Brain microvascular endothelial cell (primary cell): ENCODE results near the gene MRPL19.

Experiments
- DNase-seq: peaks from one replicate; pipeline ENCODE4 v3.0.0-alpha.2; 2020
- H3K27ac ChIP-seq: fragments of 250-450 bp; sonication (Bioruptor Pico); 2 replicates; pipeline ENCODE4 v1.5.1; 2020; ENCODE audit warnings: mild to moderate bottlenecking, moderate library complexity
- H3K27me3 ChIP-seq: fragments of 250-450 bp; sonication (Bioruptor Pico); replicated peaks from 2 replicates; pipeline ENCODE4 v1.5.1; 2020; ENCODE audit warnings: mild to moderate bottlenecking
- H3K36me3 ChIP-seq: fragments of 250-450 bp; sonication (Bioruptor Pico); replicated peaks from 2 replicates; pipeline ENCODE4 v1.5.1; 2020; ENCODE audit warnings: mild to moderate bottlenecking
- H3K4me3 ChIP-seq: 2 replicates; pipeline ENCODE4 v1.5.1; 2011; ENCODE audit warnings: low read depth, mild to moderate bottlenecking, control low read depth, low read length, moderate library complexity
- in situ Hi-C: cut with HindIII; loops from 2 replicates; pipeline ENCODE4 v1.10.0; 2017; ENCODE audit warnings: low sequenced_read_pairs, low pct_ligation_motif_present
- TF ChIP-seq, protein P1 (sequence below): IDR thresholded peaks from 2 replicates; pipeline ENCODE4 v1.5.1; 2011; ENCODE audit warnings: low read depth, mild to moderate bottlenecking, moderate library complexity, low read length, control low read depth, inconsistent platforms; ENCODE audit errors: missing control alignments

The MRPL19 gene

DNA sequence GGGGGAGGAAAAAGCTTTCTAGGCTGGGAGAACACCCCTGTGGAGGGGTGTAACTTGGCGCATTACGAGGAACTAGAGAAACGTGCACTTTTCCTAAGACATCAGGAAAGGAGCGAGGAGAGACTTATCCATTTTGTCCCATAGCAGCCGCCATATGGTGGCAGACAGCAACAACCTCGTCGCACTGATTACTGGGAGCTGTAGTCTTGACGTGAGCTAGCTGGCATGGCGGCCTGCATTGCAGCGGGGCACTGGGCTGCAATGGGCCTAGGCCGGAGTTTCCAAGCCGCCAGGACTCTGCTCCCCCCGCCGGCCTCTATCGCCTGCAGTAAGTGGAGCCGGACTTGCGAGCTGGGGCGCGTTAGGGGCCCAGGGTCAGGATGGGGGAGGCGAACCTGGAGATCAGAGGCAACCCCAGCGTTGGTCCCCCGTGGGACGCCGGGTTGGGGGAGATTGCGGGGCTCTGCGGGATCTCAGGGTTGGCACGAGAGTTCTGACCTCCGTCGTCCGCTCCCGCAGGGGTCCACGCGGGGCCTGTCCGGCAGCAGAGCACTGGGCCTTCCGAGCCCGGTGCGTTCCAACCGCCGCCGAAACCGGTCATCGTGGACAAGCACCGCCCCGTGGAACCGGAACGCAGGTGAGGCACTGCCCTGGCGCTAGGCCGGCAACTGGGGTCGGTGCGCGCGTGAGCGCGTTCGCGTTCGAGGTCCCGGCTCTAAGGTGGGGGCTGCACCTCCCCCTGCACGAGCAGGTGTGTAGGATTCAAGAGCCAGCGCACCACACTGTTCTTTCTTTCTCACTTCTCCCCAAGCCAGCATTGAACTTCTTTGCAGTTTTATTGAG, at the start of gene MRPL19:
Gene MRPL19, plus strand, starts transcription at position 201 of the 843 bp plus-strand sequence. Its CDS starts 25 bp downstream, at position 226.
- Histone ChIP-seq H3K36me3 (peaks cover 9% of the 10 kb centered on the region), H3K27ac (peak within 1 kb of the TSS; percentile 55), H3K27me3 (no peaks in the 10 kb centered on the region), H3K4me3 (peak within 1 kb of the TSS; percentile 97)
- TF ChIP-seq, protein P1, sequence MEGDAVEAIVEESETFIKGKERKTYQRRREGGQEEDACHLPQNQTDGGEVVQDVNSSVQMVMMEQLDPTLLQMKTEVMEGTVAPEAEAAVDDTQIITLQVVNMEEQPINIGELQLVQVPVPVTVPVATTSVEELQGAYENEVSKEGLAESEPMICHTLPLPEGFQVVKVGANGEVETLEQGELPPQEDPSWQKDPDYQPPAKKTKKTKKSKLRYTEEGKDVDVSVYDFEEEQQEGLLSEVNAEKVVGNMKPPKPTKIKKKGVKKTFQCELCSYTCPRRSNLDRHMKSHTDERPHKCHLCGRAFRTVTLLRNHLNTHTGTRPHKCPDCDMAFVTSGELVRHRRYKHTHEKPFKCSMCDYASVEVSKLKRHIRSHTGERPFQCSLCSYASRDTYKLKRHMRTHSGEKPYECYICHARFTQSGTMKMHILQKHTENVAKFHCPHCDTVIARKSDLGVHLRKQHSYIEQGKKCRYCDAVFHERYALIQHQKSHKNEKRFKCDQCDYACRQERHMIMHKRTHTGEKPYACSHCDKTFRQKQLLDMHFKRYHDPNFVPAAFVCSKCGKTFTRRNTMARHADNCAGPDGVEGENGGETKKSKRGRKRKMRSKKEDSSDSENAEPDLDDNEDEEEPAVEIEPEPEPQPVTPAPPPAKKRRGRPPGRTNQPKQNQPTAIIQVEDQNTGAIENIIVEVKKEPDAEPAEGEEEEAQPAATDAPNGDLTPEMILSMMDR, result no peak
- in situ Hi-C loops, result no loop called here
- peak; percentile 94 for DNase-seq

DNA sequence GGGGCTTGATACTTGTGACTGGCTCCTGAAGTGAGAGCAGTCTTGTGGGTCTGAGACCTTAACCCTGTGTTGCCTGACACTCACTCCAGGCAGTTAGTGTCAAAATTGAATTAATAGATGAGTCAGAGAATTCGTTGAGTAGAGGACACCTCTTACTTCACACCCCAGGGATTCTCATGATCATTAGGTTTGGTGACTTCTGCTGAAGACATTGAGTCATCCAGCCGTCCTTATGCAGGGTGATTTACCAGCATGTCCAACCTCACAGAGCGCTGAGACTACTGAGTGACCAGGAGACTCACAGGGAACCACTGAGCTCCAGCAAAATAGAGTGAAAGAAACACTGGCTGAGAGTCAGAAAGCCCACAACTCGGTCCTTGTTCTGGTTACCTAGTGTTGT, 49.8 kb upstream of the MRPL19 start:
- in situ Hi-C loops, result no loop called here
- no peak for DNase-seq
- peak overlapping the region; percentile 90 for H3K27ac ChIP-seq
- H3K4me3 ChIP-seq, result no peak overlapping the region
- H3K36me3 ChIP-seq, result no peaks in the 10 kb centered on the region
- H3K27me3 ChIP-seq, result no peaks in the 10 kb centered on the region
- TF ChIP-seq, protein P1, result no peak

- Histone ChIP-seq H3K27me3 (no peaks in the 10 kb centered on the region), H3K27ac (no peak overlapping the region), H3K36me3 (no peaks in the 10 kb centered on the region), H3K4me3 (no peak overlapping the region)
- TF ChIP-seq, protein P1, result no peak
- no peak for DNase-seq
- in situ Hi-C loops, result no loop called here
These were observed 48.6 kb upstream of the MRPL19 start for GRCh38 chr2:75597949-75598348.

DNA sequence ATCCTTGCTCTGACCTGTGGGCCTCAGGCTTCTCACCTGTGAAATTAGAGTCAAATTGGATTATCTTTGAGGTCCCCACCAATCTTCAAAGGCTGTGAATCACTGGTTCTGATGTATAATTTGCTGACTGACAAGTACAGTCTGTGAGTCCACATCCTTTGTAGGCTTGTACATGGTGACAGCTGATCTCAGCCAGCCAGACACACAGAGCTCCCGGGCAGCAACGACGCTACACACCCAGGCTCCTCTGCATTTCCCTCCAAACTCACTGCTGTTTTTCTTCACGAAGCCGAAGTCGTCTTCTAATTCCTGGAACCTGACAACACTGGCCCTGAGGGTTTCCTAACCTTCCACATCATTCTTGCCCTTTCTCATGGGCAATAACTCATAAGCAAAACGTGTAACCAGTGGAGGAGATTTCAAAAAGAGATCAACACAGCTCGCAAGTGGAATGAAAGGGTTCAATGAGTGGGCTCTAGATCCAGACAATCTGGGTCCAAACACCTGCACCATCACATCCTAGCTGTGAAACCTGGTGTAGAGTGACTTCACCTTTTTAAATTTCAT, 47.9 kb upstream of the MRPL19 start:
- Histone ChIP-seq H3K36me3 (no peaks in the 10 kb centered on the region), H3K27me3 (no peaks in the 10 kb centered on the region), H3K4me3 (no peak overlapping the region), H3K27ac (no peak overlapping the region)
- TF ChIP-seq, protein P1, result no peak
- no peak for DNase-seq
- in situ Hi-C loops, result no loop called here

GRCh38 chr2:75600461-75601011, 46.0 kb upstream of the MRPL19 start:
- no peak for DNase-seq
- H3K27me3 ChIP-seq, result no peaks in the 10 kb centered on the region
- H3K27ac ChIP-seq, result no peak overlapping the region
- no peak overlapping the region for H3K4me3 ChIP-seq
- in situ Hi-C loops, result loop anchor here (25.0 kb wide), 1 partner anchor 138 kb away; no protein-coding TSS in a partner anchor
- TF ChIP-seq, protein P1, result no peak
- no peaks in the 10 kb centered on the region for H3K36me3 ChIP-seq
